HFF-Myc (cell line): ENCODE measurements around the gene SSC5D.
"Not testable (repeated sequence)": the region's sequence is repeated elsewhere in the genome, so short reads cannot be mapped to it uniquely, and the experiment has no call there.

Experiments used
- DNase-seq: peaks from one replicate; pipeline ENCODE4 v3.0.0-alpha.2; 2011; ENCODE audit warnings: low read depth; ENCODE audit errors: extremely low read depth
- H3K4me3 ChIP-seq: replicated peaks from 2 replicates; pipeline ENCODE4 v1.5.1; 2011; ENCODE audit warnings: low read depth, mild to moderate bottlenecking, control low read depth, low read length
- CTCF ChIP-seq: IDR thresholded peaks from 2 replicates; pipeline ENCODE4 v1.5.1; 2012; ENCODE audit warnings: mild to moderate bottlenecking, low read depth, low read length, control low read depth; ENCODE audit errors: missing control alignments

SSC5D gene

GRCh38 chr19:55493645-55494171, 5.5 kb downstream of the SSC5D start:
- no peak for DNase-seq
- H3K4me3 ChIP-seq = no peak overlapping the region

GRCh38 chr19:55494172-55494761, 6.0 kb downstream of the SSC5D start:
- H3K4me3 ChIP-seq = no peak overlapping the region
- no peak for DNase-seq
- no peak for TF ChIP-seq CTCF

More at GRCh38 chr19:55493645-55494171, 5.5 kb downstream of the SSC5D start:
- no peak for TF ChIP-seq CTCF

- DNase-seq = no peak
- no peak overlapping the region for H3K4me3 ChIP-seq
- no peak for TF ChIP-seq CTCF
Measured at GRCh38 chr19:55495646-55496349, 7.6 kb downstream of the SSC5D start.

GRCh38 chr19:55496820-55497219, 8.6 kb downstream of the SSC5D start:
- not testable (repeated sequence) for DNase-seq, H3K4me3 ChIP-seq

- H3K4me3 ChIP-seq = no peak overlapping the region
- TF ChIP-seq CTCF = no peak
- DNase-seq = no peak
Measured at GRCh38 chr19:55497763-55498162, 9.5 kb downstream of the SSC5D start.

GRCh38 chr19:55498246-55498840, 10.1 kb downstream of the SSC5D start:
- DNase-seq = no peak
- no peak overlapping the region for H3K4me3 ChIP-seq
- no peak for TF ChIP-seq CTCF

GRCh38 chr19:55500368-55500952, 12.2 kb downstream of the SSC5D start:
- DNase-seq = no peak
- TF ChIP-seq CTCF = no peak
- no peak overlapping the region for H3K4me3 ChIP-seq
